H9 (cell line): Measurements from ENCODE around the gene CLEC3B. TPM values are rescaled to one million over a fixed set of nuclear protein-coding genes. Genes with fewer than 3 reads are reported as not detected.

Source experiments
- DNase-seq: peaks from one replicate; pipeline ENCODE4 v3.0.0-alpha.2; 2017
- H2AFZ ChIP-seq: one replicate; pipeline ENCODE4 v1.6.1; 2013; ENCODE audit warnings: mild to moderate bottlenecking, low read length, control low read depth, moderate library complexity
- H2AK5ac ChIP-seq: 2 replicates; pipeline ENCODE4 v1.6.1; 2013; ENCODE audit warnings: low read length, control low read depth, mixed read lengths; ENCODE audit not compliant: insufficient read length
- H2BK120ac ChIP-seq: one replicate; pipeline ENCODE4 v1.6.1; 2013; ENCODE audit warnings: low read depth, mild to moderate bottlenecking, low read length, control low read depth, inconsistent platforms; ENCODE audit not compliant: poor library complexity, severe bottlenecking
- H2BK12ac ChIP-seq: 2 replicates; pipeline ENCODE4 v1.6.1; 2013; ENCODE audit warnings: low read length, control low read depth, mixed read lengths, low read depth; ENCODE audit not compliant: insufficient read length
- H2BK15ac ChIP-seq: 2 replicates; pipeline ENCODE4 v1.6.1; 2013; ENCODE audit warnings: low read depth, low read length, control low read depth
- H2BK20ac ChIP-seq: one replicate; pipeline ENCODE4 v1.6.1; 2013; ENCODE audit warnings: low read depth, mild to moderate bottlenecking, low read length, control low read depth, inconsistent platforms; ENCODE audit not compliant: poor library complexity, severe bottlenecking
- H2BK5ac ChIP-seq: 2 replicates; pipeline ENCODE4 v1.6.1; 2013; ENCODE audit warnings: low read length, control low read depth, mixed read lengths; ENCODE audit not compliant: insufficient read length
- H3K14ac ChIP-seq: 2 replicates; pipeline ENCODE4 v1.6.1; 2013; ENCODE audit warnings: low read length, control low read depth; ENCODE audit not compliant: insufficient read depth
- H3K18ac ChIP-seq: 2 replicates; pipeline ENCODE4 v1.6.1; 2013; ENCODE audit warnings: low read depth, mild to moderate bottlenecking, mixed read lengths, low read length, control low read depth; ENCODE audit not compliant: insufficient read length
- H3K23ac ChIP-seq: 2 replicates; pipeline ENCODE4 v1.6.1; 2013; ENCODE audit warnings: low read length, control low read depth, mixed read lengths, low read depth; ENCODE audit not compliant: insufficient read length
- H3K23me2 ChIP-seq: 2 replicates; pipeline ENCODE4 v1.6.1; 2013; ENCODE audit warnings: low read depth, mild to moderate bottlenecking, mixed read lengths, low read length, control low read depth; ENCODE audit not compliant: insufficient read length, poor library complexity, severe bottlenecking
- H3K27ac ChIP-seq: 2 replicates; pipeline ENCODE4 v1.5.1; 2013; ENCODE audit warnings: low read length, control low read depth, mixed read lengths, low read depth; ENCODE audit not compliant: insufficient read length
- H3K27me3 ChIP-seq: 2 replicates; pipeline ENCODE4 v1.6.1; 2013; ENCODE audit warnings: low read length, control low read depth, inconsistent platforms; ENCODE audit not compliant: insufficient read depth
- H3K4ac ChIP-seq: 2 replicates; pipeline ENCODE4 v1.6.1; 2013; ENCODE audit warnings: low read depth, mild to moderate bottlenecking, control low read depth, inconsistent platforms, low read length, moderate library complexity
- H3K4me1 ChIP-seq: 2 replicates; pipeline ENCODE4 v1.6.1; 2013; ENCODE audit warnings: low read length, control low read depth, inconsistent platforms; ENCODE audit not compliant: insufficient read depth
- H3K4me2 ChIP-seq: 2 replicates; pipeline ENCODE4 v1.6.1; 2013; ENCODE audit warnings: low read length, control low read depth, mixed read lengths; ENCODE audit not compliant: insufficient read length, insufficient read depth
- H3K56ac ChIP-seq: 2 replicates; pipeline ENCODE4 v1.6.1; 2013; ENCODE audit warnings: low read depth, mild to moderate bottlenecking, mixed read lengths, low read length, control low read depth; ENCODE audit not compliant: insufficient read length
- H3K79me1 ChIP-seq: 2 replicates; pipeline ENCODE4 v1.6.1; 2013; ENCODE audit warnings: low read depth, mild to moderate bottlenecking, moderate library complexity, low read length, control low read depth, inconsistent platforms; ENCODE audit not compliant: insufficient read depth, poor library complexity, severe bottlenecking
- H3K79me2 ChIP-seq: 2 replicates; pipeline ENCODE4 v1.6.1; 2013; ENCODE audit warnings: low read length, control low read depth, inconsistent platforms; ENCODE audit not compliant: insufficient read depth
- H3K9ac ChIP-seq: 2 replicates; pipeline ENCODE4 v1.6.1; 2013; ENCODE audit warnings: low read length, control low read depth, mixed read lengths; ENCODE audit not compliant: insufficient read length; ENCODE audit errors: extremely low read depth
- H3K9me3 ChIP-seq: one replicate; pipeline ENCODE4 v1.6.1; 2013; ENCODE audit warnings: low read depth, low read length, inconsistent platforms; ENCODE audit not compliant: control insufficient read depth
- H3T11ph ChIP-seq: one replicate; pipeline ENCODE4 v1.6.1; 2013; ENCODE audit warnings: mild to moderate bottlenecking, low read length, control low read depth, inconsistent platforms
- H4K20me1 ChIP-seq: one replicate; pipeline ENCODE4 v1.6.1; 2013; ENCODE audit not compliant: control insufficient read depth, insufficient read length, insufficient read depth
- H4K5ac ChIP-seq: 2 replicates; pipeline ENCODE4 v1.6.1; 2013; ENCODE audit warnings: low read depth, mild to moderate bottlenecking, mixed read lengths, low read length, control low read depth; ENCODE audit not compliant: insufficient read length
- H4K8ac ChIP-seq: replicated peaks from 2 replicates; pipeline ENCODE4 v1.6.1; 2013; ENCODE audit warnings: low read length, control low read depth, mixed read lengths, low read depth; ENCODE audit not compliant: insufficient read length
- H4K91ac ChIP-seq: 2 replicates; pipeline ENCODE4 v1.6.1; 2013; ENCODE audit warnings: low read depth, mild to moderate bottlenecking, moderate library complexity, mixed read lengths, low read length, control low read depth; ENCODE audit not compliant: insufficient read length
- H3K27ac Mint-ChIP-seq, 3 experiments: 2 replicates in 2 of 3; 3 replicates in 1 of 3; pipeline ENCODE4 v1.8.0; 2020 to 2021; ENCODE audit warnings: mixed read lengths in 3 of 3, mild to moderate bottlenecking in 1 of 3, moderate library complexity in 1 of 3
- H3K27me3 Mint-ChIP-seq: 2 replicates; pipeline ENCODE4 v1.8.0; 2021; ENCODE audit warnings: low read depth, mild to moderate bottlenecking, moderate library complexity, mixed read lengths
- H3K36me3 Mint-ChIP-seq, 3 experiments: 2 replicates in 2 of 3; 3 replicates in 1 of 3; pipeline ENCODE4 v1.8.0; 2020 to 2021; ENCODE audit warnings: low read depth in 3 of 3, mixed read lengths in 3 of 3; ENCODE audit not compliant: insufficient read depth in 1 of 3
- H3K4me1 Mint-ChIP-seq, 2 experiments: 2 replicates each; pipeline ENCODE4 v1.8.0; 2020; ENCODE audit warnings: mixed read lengths in 2 of 2
- H3K4me3 Mint-ChIP-seq, 2 experiments: 2 replicates in 1 of 2; 3 replicates in 1 of 2; pipeline ENCODE4 v1.8.0; 2020 to 2021; ENCODE audit warnings: mild to moderate bottlenecking in 2 of 2, mixed read lengths in 2 of 2, moderate library complexity in 1 of 2
- H3K9me3 Mint-ChIP-seq, 2 experiments: 2 replicates in 1 of 2; 3 replicates in 1 of 2; pipeline ENCODE4 v1.8.0; 2020; ENCODE audit warnings: mild to moderate bottlenecking in 2 of 2, mixed read lengths in 2 of 2, moderate library complexity in 1 of 2
- CTCF ChIP-seq: fragments of 200-600 bp; sonication (generic); conservative IDR thresholded peaks from 3 replicates; pipeline ENCODE4 v1.8.0; 2021; ENCODE audit warnings: antibody characterized with exemption, mild to moderate bottlenecking
- WGBS: extraction: QIAGEN DNeasy Blood & Tissue Kit; methylation state at CpG from one replicate; pipeline ENCODE4 v1.1.7; 2013; ENCODE audit warnings: missing lambda C conversion rate, low lambda C conversion rate, mixed read lengths; ENCODE audit not compliant: insufficient read length; ENCODE audit errors: extremely low coverage; 5-methylcytosine and 5-hydroxymethylcytosine counted together
- total RNA-seq: library from RNA; stranded (reverse); gene quantifications from 2 replicates; pipeline ENCODE4 v1.2.1, GENCODE V29; 2021

CLEC3B gene
- total RNA-seq, 1 experiment from 2014 or later: not detected

- Histone ChIP-seq H2BK15ac (no peak overlapping the region), H3K79me2 (no peaks in the 10 kb centered on the region), H2AK5ac (no peak overlapping the region), H3K4me1 (no peaks in the 10 kb centered on the region), H3K27me3 (no peaks in the 10 kb centered on the region), H3K4me2 (no peak overlapping the region), H3K9ac (no peak overlapping the region), H4K91ac (no peak overlapping the region), H3K79me1 (no peaks in the 10 kb centered on the region), H2BK5ac (no peak overlapping the region), H3K14ac (no peak overlapping the region), H2BK12ac (no peak overlapping the region), H4K20me1 (no peaks in the 10 kb centered on the region), H3K56ac (no peak overlapping the region), H3K27ac (no peak overlapping the region), H3K18ac (no peak overlapping the region), H3K4ac (no peak overlapping the region), H3K23me2 (no peaks in the 10 kb centered on the region), H2BK20ac (no peak overlapping the region), H3K9me3 (peaks cover 5% of the 10 kb centered on the region), H4K5ac (no peak overlapping the region), H2BK120ac (no peak overlapping the region), H3K23ac (no peak overlapping the region), H2AFZ (no peak overlapping the region), H4K8ac (no peak overlapping the region), H3T11ph (no peak overlapping the region)
- H3K4me3 Mint-ChIP-seq: no peak overlapping the region
- no peak overlapping the region for H3K27ac Mint-ChIP-seq
- H3K27me3 Mint-ChIP-seq: no peaks in the 10 kb centered on the region
- no peaks in the 10 kb centered on the region for H3K4me1 Mint-ChIP-seq
- TF ChIP-seq CTCF: no peak
- peaks cover 18 to 21% of the 10 kb centered on the region in 2 experiments for H3K9me3 Mint-ChIP-seq
- no CpG with 5 or more reads among the region's 4 CpGs for WGBS
- peaks cover 62 to 92% (median 92%) of the 10 kb centered on the region in 3 experiments for H3K36me3 Mint-ChIP-seq
- DNase-seq: no peak
Measured at GRCh38 chr3:45000823-45001222, 25.3 kb upstream of the CLEC3B start.
